NCI-H82 (cell line): ENCODE measurements around the gene PRIMA1.
"Not testable (repeated sequence)": the region's sequence is repeated elsewhere in the genome, so short reads cannot be mapped to it uniquely, and the experiment has no call there.

Experiments used
- DNase-seq: peaks from one replicate; lab custom pipeline; 2025; lab: John Stamatoyannopoulos, UW

The PRIMA1 gene

GRCh38 chr14:93788293-93788542, at the start of gene PRIMA1:
TSS of gene PRIMA1 (minus strand) at chr14:93788485. CDS start at chr14:93787718, 767 bp downstream.
- DNase-seq, result no peak

DNA sequence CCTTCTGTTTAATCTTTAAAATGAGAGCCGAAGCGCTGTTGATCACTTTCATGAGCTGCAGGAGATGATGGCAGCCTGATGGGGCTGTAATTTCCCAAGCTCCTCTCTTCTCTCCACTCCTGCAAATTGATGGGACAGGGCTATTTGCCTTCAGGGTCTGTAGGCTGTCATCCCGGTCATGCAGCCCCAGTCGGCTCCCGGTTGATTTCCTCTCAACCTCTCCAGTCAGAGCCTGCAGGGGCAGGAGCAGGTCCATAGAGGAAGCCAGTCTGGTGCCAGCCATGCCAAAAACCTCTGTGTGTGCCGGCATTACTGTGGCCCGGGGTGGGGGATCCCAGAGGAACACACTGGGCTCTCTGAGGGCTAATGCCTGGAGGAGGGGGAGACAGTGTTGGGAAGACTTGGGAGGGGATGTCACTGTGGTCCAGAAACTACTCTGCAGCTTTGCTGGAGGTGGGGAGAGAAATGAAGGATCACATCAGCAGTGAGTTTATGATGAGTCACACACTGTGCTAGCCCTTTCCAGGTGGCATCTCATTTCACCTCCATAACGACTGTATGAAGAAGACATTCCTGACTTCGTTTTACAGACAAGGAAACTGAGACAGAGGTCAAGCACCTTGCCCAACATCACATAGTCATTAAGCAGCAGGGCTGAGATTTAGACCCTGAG, 46.5 kb upstream of the PRIMA1 start:
- DNase-seq, result no peak

DNA sequence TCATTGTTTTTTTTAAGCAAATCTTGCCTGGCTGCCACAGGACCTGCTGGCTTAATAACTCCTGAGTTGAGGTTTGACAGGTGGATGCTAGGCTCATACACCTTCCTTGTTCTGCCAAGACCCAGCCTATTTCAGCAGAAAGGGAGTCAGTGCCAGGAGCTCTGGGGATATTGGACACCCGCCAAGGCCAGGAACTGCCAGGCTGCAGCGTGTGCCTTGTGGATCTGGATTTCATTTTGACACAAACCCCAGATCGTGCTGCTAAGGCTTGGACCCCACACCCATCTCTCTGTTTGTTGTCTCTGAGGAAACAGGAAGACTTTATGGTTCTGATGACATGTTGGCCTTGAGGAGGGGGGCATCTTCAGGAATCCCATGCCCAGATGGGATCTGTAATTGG, 44.4 kb upstream of the PRIMA1 start:
- DNase-seq, result no peak

GRCh38 chr14:93832081-93832480, 43.8 kb upstream of the PRIMA1 start:
- DNase-seq, result peak; percentile 33

DNA sequence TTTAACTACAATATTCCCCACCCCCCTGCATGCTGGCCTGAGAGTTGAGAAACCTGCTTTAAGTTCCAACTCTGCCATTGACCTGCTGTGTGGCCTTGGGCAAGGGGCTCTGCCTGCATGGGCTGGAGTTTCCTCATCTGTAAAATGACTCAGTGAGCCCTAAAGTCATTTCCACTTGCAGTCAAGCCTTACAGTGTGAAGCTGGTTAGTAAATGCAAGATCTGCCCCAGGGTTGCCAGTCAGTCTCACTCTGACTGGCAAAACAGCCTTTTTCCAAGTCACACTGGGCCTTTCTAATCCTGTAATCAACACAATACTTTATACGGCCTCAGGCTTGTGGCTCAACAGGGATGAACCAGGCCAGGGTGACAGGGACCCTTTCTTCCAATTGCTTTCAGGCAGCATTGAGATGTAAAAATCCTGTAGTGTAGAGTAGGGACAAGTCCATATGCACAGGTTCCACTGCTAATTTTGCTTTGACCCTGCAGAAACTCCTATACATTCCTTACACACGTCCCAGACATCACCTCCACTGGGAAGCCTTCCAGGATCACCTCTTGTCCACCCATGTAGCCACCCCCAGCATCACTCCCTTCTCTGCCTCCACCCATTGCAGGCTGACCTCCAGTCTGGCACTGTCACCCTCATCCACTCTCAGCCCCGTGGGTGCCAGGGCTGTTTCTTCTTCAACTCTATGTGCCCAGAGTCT, 42.6 kb upstream of the PRIMA1 start:
- no peak for DNase-seq

DNA sequence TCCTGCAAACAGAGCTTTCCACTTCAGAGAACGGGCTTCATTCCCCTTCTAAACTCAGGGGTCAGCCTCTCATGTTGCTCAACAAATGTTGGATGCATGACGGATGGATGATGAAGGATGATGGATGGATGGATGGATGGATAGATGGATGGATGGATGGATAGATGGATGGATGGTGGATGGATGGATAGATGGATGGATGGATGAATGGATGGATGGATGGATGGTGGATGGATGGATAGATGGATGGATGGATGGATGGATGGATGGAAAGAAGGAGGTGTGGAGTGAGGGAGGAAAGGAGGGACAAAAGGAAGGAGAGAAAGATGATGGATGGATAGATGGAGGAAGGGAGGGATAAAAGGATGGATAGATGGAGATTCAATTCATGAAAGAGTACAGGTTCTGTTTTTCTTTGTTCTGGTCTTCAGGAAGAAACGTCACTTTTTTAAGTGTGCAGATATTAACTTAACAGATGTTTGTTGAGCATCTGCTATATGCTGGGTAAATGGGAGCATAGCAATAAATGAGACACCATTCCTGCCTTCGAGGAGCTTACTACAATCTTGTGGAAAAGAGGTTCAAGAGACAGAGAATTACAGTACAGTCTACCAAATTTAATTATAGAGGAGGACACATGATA, 41.7 kb upstream of the PRIMA1 start:
- no peak for DNase-seq

DNA sequence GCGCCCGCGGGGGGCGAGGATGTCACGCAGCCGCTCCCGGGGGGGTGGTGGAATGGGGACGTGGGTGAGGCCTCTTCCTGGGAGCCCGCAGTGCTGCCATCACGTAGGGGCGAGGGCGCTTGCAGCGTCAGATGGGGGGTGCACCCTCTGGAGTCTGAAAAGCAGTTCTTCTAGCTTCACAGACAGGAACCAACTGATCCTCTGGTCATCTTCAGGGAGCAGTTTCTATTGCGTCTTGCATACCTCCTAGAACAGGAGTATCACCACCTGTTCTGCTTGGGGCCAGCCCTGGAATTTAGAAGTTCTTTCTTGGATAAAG, 36.9 kb upstream of the PRIMA1 start:
- no peak for DNase-seq

- DNase-seq, result peak; percentile 50
These were observed 36.4 kb upstream of the PRIMA1 start for GRCh38 chr14:93824518-93825234.

GRCh38 chr14:93824076-93824475, 35.8 kb upstream of the PRIMA1 start:
- DNase-seq, result no peak

- DNase-seq, result no peak
These were observed 32.8 kb upstream of the PRIMA1 start for GRCh38 chr14:93821051-93821450.

- no peak for DNase-seq
These were observed 30.6 kb upstream of the PRIMA1 start for GRCh38 chr14:93818857-93819256.

DNA sequence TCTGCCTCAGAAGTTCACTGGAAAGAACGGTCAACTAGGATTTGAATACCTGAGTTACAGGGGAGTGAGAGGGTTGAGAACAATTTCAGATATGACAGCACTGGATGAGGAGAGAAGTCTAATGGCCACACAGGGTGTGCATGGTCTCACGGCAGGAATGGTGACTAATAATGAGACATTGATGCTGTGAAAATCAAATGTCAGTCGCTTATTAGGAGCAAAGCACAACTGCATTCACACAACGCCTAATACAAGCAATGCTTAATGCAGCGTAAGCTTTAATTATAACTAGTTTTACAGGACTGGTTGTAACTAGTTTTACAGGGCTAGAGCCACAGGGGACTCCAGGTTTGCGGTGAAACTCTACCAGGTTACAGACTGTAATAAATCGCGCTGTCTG, 23.4 kb upstream of the PRIMA1 start:
- no peak for DNase-seq

DNA sequence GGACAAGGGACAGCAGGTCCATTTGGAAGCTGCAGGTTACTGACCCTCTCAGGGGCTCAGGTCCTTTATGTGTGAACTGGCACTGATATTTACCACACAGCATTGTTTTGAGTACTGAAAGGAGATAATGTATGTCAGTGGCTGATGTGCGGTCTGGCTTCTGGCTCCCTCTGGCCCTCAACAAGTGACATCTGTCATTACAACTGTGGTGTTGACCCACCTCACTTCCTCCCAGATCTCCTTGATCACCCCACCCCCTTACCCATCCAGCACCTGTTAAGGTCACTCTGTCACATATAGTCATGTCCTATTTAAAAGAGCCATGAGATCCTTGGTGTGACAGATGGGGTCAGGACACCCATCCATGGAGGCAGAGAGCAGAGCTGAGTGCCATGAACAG, 22.7 kb upstream of the PRIMA1 start:
- DNase-seq, result no peak

- DNase-seq, result not testable (repeated sequence)
These were observed 21.5 kb upstream of the PRIMA1 start for GRCh38 chr14:93809491-93810420.

GRCh38 chr14:93804654-93805053, 16.4 kb upstream of the PRIMA1 start:
- DNase-seq, result no peak

DNA sequence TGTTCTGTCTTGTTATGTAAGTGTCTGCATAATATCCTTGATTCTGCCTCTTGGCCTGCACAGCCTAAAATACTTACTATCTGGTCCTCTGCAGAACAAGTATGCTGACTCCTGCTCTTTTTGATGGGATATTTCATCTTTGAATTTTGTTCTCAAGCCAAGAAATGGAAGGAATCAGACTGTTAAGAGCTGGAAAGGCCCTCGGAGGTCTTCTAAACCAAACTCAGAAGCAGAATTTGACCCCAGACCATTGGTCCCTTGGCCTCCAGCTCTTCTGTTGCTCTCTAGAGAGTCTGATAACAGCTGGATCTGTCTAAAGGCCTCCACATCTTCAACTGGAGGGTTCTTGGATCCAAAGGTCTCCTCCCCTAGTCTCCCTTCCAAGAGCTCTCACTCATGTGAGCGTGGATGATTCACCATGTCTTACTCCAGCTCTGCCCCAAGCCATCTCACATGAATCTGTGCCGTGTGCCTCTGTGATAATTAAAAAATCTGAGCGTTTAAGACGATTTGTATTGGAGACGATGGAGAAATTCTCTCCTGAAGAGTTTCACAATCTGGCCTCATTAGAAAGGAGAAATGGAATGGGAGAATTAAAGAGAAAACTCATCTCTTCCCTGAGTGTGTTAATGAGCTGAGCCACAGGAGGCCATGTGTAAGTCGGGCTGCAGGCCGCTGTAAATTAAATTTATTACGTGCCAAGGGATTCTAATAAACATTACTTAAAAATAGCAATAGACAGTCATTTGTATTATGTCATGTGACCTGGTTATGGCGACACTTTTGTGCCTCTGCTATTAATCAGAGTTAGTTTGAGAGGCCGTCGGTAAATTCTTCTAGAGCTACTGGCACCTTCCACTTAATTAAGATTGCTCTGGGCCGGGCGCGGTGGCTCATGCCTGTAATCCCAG, 15.4 kb upstream of the PRIMA1 start:
- no peak for DNase-seq

GRCh38 chr14:93799989-93800921, 12.0 kb upstream of the PRIMA1 start:
- DNase-seq, result no peak

GRCh38 chr14:93799617-93799988, 11.3 kb upstream of the PRIMA1 start:
- DNase-seq, result no peak

DNA sequence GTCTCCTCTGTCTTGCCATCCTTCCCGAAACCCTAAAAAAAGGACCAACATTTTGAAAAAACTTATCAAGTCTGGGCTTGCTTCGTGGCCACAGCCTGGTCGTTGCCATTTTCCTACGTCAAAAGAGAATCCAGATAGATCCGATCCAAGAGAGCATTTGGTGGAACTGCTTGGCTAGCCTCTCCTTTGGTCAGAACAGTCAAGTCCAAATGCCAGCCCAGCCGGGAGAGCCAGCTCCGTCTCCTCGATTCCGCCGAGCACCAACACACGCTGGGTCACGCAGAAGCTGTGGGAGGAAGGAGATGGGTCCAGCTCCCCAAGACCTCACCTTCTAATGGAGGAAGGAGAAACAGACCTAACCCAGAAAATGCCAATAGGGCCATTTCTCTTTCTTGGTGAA, 9.3 kb upstream of the PRIMA1 start:
- no peak for DNase-seq

DNA sequence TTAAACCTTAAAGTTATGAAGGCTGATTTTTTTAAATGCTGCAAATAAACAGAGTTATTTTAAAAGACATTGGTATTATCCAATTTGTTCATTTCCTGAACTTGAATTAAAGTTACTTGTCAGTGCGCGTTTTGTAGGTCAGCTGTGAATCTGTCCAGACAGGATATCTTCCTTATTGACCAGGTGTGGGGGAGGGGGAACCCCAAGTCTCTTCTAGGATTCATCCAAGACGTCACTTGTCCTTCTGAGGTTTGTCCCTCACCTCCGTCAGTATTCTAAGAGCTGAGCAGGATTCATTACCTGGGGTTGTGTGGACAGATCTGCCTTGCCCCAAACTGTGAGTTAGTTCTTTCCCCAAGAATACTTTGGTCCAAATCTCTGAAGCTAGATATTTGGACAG, 8.8 kb upstream of the PRIMA1 start:
- no peak for DNase-seq
